Karpas-422 (cell line): Measurements from ENCODE around the gene TBC1D1. TPM values are rescaled to one million over a fixed set of nuclear protein-coding genes. Genes with fewer than 3 reads are reported as not detected.

Experiments used
- DNase-seq: peaks from one replicate; pipeline ENCODE4 v3.0.0-alpha.2; 2015
- H2AFZ ChIP-seq: fragments of 200-600 bp; sonication (generic); 2 replicates; pipeline ENCODE4 v1.6.1; 2014; ENCODE audit warnings: antibody characterized with exemption, low read length, mixed read lengths
- H3K27ac ChIP-seq: fragments of 200-600 bp; sonication (generic); 2 replicates; pipeline ENCODE4 v1.5.1; 2014; ENCODE audit warnings: mild to moderate bottlenecking, low read length, moderate library complexity
- H3K27me3 ChIP-seq: fragments of 200-600 bp; sonication (generic); 2 replicates; pipeline ENCODE4 v1.6.1; 2014; ENCODE audit warnings: low read length, mixed read lengths
- H3K36me3 ChIP-seq: fragments of 200-600 bp; sonication (generic); 2 replicates; pipeline ENCODE4 v1.6.1; 2014; ENCODE audit warnings: low read length, mixed read lengths; ENCODE audit not compliant: insufficient read depth
- H3K4me1 ChIP-seq: fragments of 200-600 bp; sonication (generic); 2 replicates; pipeline ENCODE4 v1.6.1; 2014; ENCODE audit warnings: mild to moderate bottlenecking, low read length, mixed read lengths
- H3K4me2 ChIP-seq: fragments of 200-600 bp; sonication (generic); 2 replicates; pipeline ENCODE4 v1.6.1; 2014; ENCODE audit warnings: low read length, low read depth, mild to moderate bottlenecking; ENCODE audit not compliant: poor library complexity, severe bottlenecking
- H3K4me3 ChIP-seq: fragments of 200-600 bp; sonication (generic); 2 replicates; pipeline ENCODE4 v1.5.1; 2014; ENCODE audit warnings: mild to moderate bottlenecking, antibody characterized with exemption, low read length, mixed read lengths
- H3K79me2 ChIP-seq: fragments of 200-600 bp; sonication (generic); 2 replicates; pipeline ENCODE4 v1.6.1; 2014; ENCODE audit warnings: mild to moderate bottlenecking, low read length, mixed read lengths
- H3K9ac ChIP-seq: fragments of 200-600 bp; sonication (generic); 2 replicates; pipeline ENCODE4 v1.6.0; 2014; ENCODE audit warnings: low read length
- H3K9me2 ChIP-seq: fragments of 200-600 bp; sonication (generic), shearing (Covaris generic); replicated peaks from 2 replicates; pipeline ENCODE4 v1.6.0; 2014; ENCODE audit warnings: mild to moderate bottlenecking, low read length, moderate library complexity; ENCODE audit not compliant: insufficient read depth
- H3K9me3 ChIP-seq: fragments of 300-700, 200-600 bp; sonication (generic); 2 replicates; pipeline ENCODE4 v1.6.1; 2014; ENCODE audit warnings: low read length, mixed read lengths
- H4K20me1 ChIP-seq: fragments of 200-600 bp; sonication (generic); 2 replicates; pipeline ENCODE4 v1.6.1; 2014; ENCODE audit warnings: mild to moderate bottlenecking, antibody characterized with exemption, low read length, low read depth; ENCODE audit not compliant: insufficient read depth
- total RNA-seq: library from RNA; depleted of rRNA; stranded (reverse); fragments of >200 nt; shearing (Covaris generic); gene quantifications from 2 replicates; pipeline ENCODE4 v1.2.3, GENCODE V29; 2014; ENCODE audit warnings: low replicate concordance

The TBC1D1 gene
- total RNA-seq, 1 experiment from 2014 or later, result 30.5 TPM

DNA sequence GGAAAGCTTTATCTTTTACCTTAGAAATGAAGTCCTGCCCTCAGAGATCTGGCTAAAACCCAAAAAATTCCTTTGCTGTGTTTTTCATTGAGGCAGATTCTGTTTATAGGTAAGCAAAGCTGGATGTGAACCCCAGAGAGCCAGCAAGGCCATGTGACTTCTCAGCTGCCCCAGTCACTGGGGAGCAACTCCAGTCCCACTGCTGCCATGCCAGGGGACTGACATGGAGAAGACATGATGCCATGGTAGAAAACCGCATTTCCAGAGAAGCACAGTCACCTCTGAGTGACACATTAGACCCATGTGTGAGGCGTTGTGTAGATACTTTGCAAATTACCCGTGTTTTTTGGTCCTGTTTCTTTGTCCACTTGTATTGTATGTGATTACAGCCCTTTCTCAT lies 114.8 kb downstream of the TBC1D1 start:
- Histone ChIP-seq H3K27me3 (no peaks in the 10 kb centered on the region), H3K9me3 (no peaks in the 10 kb centered on the region), H3K9me2 (no peaks in the 10 kb centered on the region), H3K4me3 (no peak overlapping the region), H2AFZ (no peak overlapping the region), H3K36me3 (no peaks in the 10 kb centered on the region), H3K27ac (no peak overlapping the region), H3K4me1 (peaks cover 11% of the 10 kb centered on the region), H3K9ac (no peak overlapping the region), H3K79me2 (peaks cover 78% of the 10 kb centered on the region), H4K20me1 (no peaks in the 10 kb centered on the region), H3K4me2 (no peak overlapping the region)
- DNase-seq, result no peak

DNA sequence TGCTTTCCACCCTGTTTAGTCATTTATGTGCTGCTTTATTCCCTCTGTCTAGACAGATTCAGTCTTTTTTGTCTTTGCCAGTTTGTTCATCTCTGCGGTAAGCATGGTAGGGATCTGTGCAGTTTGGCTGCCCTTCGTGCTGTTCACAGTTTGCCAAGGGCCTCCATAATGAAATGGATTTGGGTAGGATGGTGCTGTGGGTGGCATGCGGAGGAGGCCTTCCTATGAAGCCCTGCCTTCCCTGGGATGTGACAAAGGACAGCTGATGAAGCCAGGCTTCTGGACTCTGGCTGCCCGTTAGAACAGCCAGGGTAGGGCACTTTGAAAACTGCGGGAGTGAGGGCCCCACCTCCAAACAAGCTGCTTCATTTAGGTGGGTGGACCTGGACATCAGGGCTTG lies 116.8 kb downstream of the TBC1D1 start:
- H3K4me1 ChIP-seq, result peaks cover 11% of the 10 kb centered on the region

DNA sequence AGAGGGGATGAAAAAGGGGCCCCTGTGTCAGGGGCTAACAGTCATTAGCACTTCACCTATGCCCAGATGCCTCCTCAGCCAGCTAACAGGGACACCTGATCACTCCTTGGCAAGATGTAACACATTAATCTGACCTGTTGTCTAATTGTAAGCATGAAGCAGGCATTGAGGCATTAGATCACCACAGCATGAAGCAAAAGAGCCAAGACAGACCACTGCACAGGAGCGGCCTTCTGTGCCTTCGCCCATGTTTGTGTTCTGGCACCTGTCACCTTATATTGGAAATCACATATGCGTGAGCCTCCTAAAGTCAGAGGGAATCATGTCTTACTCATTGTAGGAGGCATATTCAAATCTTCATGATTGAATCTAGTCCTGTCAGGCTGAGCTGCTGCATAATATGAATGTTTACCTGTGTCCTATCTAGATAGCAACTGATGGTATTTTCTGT lies 117.7 kb downstream of the TBC1D1 start:
- H3K9ac ChIP-seq, result no peak overlapping the region
- H3K27ac ChIP-seq, result no peak overlapping the region
- peaks cover 11% of the 10 kb centered on the region for H3K4me1 ChIP-seq
- peaks cover 76% of the 10 kb centered on the region for H3K79me2 ChIP-seq
- DNase-seq, result no peak
- no peak overlapping the region for H3K4me2 ChIP-seq
- H3K36me3 ChIP-seq, result no peaks in the 10 kb centered on the region
- H3K27me3 ChIP-seq, result no peaks in the 10 kb centered on the region
- H3K4me3 ChIP-seq, result no peak overlapping the region
- H3K9me3 ChIP-seq, result no peaks in the 10 kb centered on the region
- H3K9me2 ChIP-seq, result no peaks in the 10 kb centered on the region
- no peak overlapping the region for H2AFZ ChIP-seq
- H4K20me1 ChIP-seq, result no peaks in the 10 kb centered on the region

More for the DNA sequence above, 116.8 kb downstream of the TBC1D1 start:
- Histone ChIP-seq H4K20me1 (no peaks in the 10 kb centered on the region), H3K36me3 (no peaks in the 10 kb centered on the region), H3K9me2 (no peaks in the 10 kb centered on the region), H2AFZ (no peak overlapping the region), H3K9me3 (no peaks in the 10 kb centered on the region), H3K27ac (no peak overlapping the region), H3K79me2 (peaks cover 84% of the 10 kb centered on the region), H3K27me3 (no peaks in the 10 kb centered on the region), H3K9ac (no peak overlapping the region), H3K4me3 (no peak overlapping the region), H3K4me2 (no peak overlapping the region)
- no peak for DNase-seq

DNA sequence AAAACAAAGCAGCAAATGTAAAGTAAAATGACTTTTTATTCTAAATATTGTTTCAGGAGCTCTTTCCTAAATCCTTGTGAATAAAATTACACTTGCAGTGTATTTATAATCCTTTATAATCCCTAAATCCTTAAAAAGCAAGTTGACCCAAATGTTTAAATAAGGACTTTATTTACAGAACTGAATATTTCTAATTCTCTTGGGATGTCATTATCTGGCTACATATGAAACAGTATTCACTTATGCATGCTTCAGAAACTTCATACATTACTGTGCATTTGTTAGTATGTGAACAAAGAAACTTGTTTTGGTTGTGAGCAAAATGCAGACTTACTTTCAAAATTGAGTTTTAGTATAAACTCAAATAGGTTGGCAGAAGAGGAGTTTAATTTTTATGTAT lies 118.5 kb downstream of the TBC1D1 start:
- Histone ChIP-seq H3K9ac (no peak overlapping the region), H4K20me1 (no peaks in the 10 kb centered on the region), H3K9me2 (no peaks in the 10 kb centered on the region), H3K9me3 (no peaks in the 10 kb centered on the region), H3K27ac (no peak overlapping the region), H3K4me3 (no peak overlapping the region), H3K27me3 (no peaks in the 10 kb centered on the region), H3K79me2 (peaks cover 69% of the 10 kb centered on the region), H3K4me1 (peaks cover 3% of the 10 kb centered on the region), H3K4me2 (no peak overlapping the region), H3K36me3 (no peaks in the 10 kb centered on the region), H2AFZ (no peak overlapping the region)
- DNase-seq, result no peak

DNA sequence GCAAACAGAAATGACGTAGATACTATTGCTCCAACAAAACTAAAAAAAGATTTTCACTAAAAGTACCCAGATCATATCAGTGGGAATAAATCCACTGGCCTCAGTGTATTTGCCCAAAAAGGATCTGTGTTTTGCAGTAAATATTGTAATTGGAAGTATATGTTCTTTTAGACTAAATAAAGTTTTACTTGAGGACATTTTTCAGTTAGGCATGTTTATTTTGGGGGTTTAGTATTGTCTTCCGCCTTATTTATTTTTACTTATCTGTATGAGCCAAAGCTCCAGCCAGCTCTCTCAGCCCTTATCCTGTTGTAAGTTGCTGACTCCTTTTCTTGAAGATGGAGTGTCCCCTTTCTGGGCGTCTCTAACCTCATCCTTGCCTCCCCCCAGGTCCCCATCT lies 119.1 kb downstream of the TBC1D1 start:
- Histone ChIP-seq H3K4me1 (no peaks in the 10 kb centered on the region; the same call in 1 of the 2 replicates), H3K27ac (no peak overlapping the region), H3K9me2 (no peaks in the 10 kb centered on the region), H3K4me3 (no peak overlapping the region), H3K9me3 (no peaks in the 10 kb centered on the region), H3K79me2 (peaks cover 64% of the 10 kb centered on the region), H3K27me3 (no peaks in the 10 kb centered on the region), H2AFZ (no peak overlapping the region), H4K20me1 (no peaks in the 10 kb centered on the region), H3K4me2 (no peak overlapping the region), H3K9ac (no peak overlapping the region), H3K36me3 (no peaks in the 10 kb centered on the region)
- DNase-seq, result no peak

DNA sequence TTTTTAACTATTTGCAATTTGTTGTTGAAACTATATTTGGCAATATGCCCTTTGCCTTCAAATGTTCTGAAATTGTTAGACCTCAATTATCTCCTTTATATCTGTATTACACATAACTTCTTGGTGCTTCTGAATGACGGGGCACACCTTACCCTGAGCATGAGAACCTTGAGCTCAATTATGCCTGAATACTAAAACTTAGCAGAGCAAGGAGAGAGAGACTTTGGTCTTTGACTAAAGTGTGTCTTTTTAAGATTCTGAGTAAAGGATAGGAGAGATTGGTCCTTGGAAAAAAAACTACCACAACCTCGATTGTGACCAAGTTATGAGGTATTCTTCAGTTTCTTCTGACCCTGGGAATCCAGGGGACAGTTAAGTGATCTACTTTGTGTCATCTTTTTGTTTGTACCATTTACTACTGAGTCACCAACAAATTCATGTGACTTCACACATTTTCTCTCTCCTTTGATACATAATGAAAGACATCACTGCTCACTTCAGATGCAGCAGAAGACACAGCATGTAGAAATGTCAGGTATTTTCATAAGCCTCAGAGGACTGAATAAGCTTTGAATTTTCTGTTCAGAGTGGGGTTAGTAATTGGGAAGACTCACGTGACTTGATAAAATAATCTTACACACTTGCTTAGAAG lies 120.8 kb downstream of the TBC1D1 start:
- Histone ChIP-seq H3K27ac (no peak overlapping the region), H3K4me1 (no peaks in the 10 kb centered on the region; the same call in 1 of the 2 replicates), H4K20me1 (no peaks in the 10 kb centered on the region), H3K79me2 (peaks cover 50% of the 10 kb centered on the region), H3K4me2 (no peak overlapping the region), H2AFZ (no peak overlapping the region), H3K4me3 (no peak overlapping the region), H3K9me2 (no peaks in the 10 kb centered on the region), H3K9ac (no peak overlapping the region), H3K9me3 (no peaks in the 10 kb centered on the region), H3K36me3 (no peaks in the 10 kb centered on the region), H3K27me3 (no peaks in the 10 kb centered on the region)
- no peak for DNase-seq

DNA sequence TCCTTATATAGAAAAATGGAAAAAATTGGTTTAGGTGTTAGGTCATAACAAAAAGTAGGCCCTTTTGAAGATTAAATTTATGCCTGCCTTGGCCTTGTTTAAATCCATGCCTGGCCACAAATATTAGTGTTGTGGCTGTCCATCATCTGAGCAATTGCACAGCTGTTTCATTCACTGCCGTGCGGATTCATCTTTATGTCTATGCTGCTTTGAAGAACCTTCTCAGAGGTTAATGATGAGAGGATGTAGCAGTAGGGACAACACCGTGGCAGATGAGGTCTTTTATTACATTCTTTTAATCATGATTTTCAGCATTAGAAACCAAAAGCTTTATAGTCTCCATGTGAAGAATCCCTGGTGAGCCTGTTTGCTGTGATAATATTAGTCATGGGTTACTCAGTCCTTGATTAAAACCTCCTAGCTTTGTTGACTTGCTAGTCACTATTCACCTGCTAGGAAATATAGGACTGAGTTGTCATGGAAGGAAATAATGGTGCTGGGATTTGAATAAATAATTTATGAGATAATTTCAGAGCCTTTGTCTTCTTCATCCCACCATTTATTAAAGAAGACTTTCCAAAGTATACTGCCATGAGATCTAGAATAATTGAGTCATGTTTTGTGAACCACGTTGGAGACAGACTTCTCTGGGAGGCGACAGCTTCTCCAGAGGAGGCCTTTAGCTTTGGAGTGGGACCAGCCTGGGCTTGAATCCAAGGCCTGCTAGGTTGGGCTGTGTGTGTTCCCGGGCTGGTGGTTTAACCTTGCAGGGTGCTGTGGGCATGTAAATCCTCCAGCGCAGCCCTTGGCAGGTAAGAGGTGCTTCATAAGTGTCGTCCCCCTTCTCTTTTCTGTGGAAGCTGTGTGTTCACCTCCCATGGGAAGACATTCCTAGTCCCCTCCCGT lies 122.8 kb downstream of the TBC1D1 start:
- Histone ChIP-seq H3K4me1 (no peaks in the 10 kb centered on the region; the same call in 1 of the 2 replicates), H3K4me2 (no peak overlapping the region), H3K9me2 (no peaks in the 10 kb centered on the region), H2AFZ (no peak overlapping the region), H3K4me3 (no peak overlapping the region), H4K20me1 (no peaks in the 10 kb centered on the region), H3K79me2 (peaks cover 34% of the 10 kb centered on the region), H3K9me3 (no peaks in the 10 kb centered on the region), H3K9ac (no peak overlapping the region), H3K36me3 (no peaks in the 10 kb centered on the region), H3K27ac (no peak overlapping the region), H3K27me3 (no peaks in the 10 kb centered on the region)
- DNase-seq, result no peak

DNA sequence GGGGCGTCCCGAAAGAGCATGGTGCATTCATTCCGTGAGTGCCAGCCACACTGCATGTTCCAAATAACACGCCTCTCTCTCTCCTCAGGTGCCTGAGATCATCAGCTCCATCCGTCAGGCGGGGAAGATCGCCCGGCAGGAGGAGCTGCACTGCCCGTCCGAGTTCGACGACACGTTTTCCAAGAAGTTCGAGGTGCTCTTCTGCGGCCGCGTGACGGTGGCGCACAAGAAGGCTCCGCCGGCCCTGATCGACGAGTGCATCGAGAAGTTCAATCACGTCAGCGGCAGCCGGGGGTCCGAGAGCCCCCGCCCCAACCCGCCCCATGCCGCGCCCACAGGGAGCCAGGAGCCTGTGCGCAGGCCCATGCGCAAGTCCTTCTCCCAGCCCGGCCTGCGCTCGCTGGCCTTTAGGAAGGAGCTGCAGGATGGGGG lies 123.6 kb downstream of the TBC1D1 start:
- no peak overlapping the region for H3K4me2 ChIP-seq
- peaks cover 27% of the 10 kb centered on the region for H3K79me2 ChIP-seq
- H2AFZ ChIP-seq, result no peak overlapping the region
- H3K9me2 ChIP-seq, result no peaks in the 10 kb centered on the region
- H3K4me3 ChIP-seq, result no peak overlapping the region
- no peak overlapping the region for H3K27ac ChIP-seq
- no peaks in the 10 kb centered on the region for H3K27me3 ChIP-seq
- no peak for DNase-seq
- H4K20me1 ChIP-seq, result no peaks in the 10 kb centered on the region
- no peak overlapping the region for H3K9ac ChIP-seq
- no peaks in the 10 kb centered on the region for H3K9me3 ChIP-seq
- H3K4me1 ChIP-seq, result no peaks in the 10 kb centered on the region
- H3K36me3 ChIP-seq, result no peaks in the 10 kb centered on the region
